Body of pancreas (tissue), 4 donors: ENCODE measurements around the gene AZIN2. TPM values are rescaled to one million over a fixed set of nuclear protein-coding genes. Genes with fewer than 3 reads are reported as not detected.

Source experiments
- ATAC-seq: fragments of 150-250 bp; one replicate; pipeline ENCODE4 v1.9.1; 2016
- DNase-seq, 4 donors: peaks; one replicate each; pipeline ENCODE4 v3.0.0-alpha.2; 2019
- H3K27ac ChIP-seq, 4 donors: fragments of 200-600 bp; sonication (generic); 1 replicate in 3 of 4; 2 replicates in 1 of 4; pipeline versions ENCODE4 v1.5.1 to v1.6.1; 2016 to 2019; ENCODE audit warnings: mild to moderate bottlenecking in 1 of 4, mixed read lengths in 1 of 4, moderate library complexity in 1 of 4
- H3K27me3 ChIP-seq, 2 donors: fragments of 200-600 bp; sonication (generic); one replicate each; pipeline ENCODE4 v1.6.0; 2016; ENCODE audit warnings: mild to moderate bottlenecking in 1 of 2
- H3K36me3 ChIP-seq, 2 donors: fragments of 200-600 bp; sonication (generic); replicated peaks in 1 of 2; 2 replicates each; pipeline ENCODE4 v1.5.1; 2016; ENCODE audit warnings: low read depth in 2 of 2; ENCODE audit not compliant: insufficient read depth in 1 of 2
- H3K4me1 ChIP-seq: fragments of 200-600 bp; sonication (generic); one replicate; pipeline ENCODE4 v1.6.0; 2016
- H3K4me3 ChIP-seq, 2 donors: fragments of 200-600 bp; sonication (generic); 1 replicate in 1 of 2; 2 replicates in 1 of 2; pipeline ENCODE4 v1.5.1; 2016 to 2019
- H3K9me3 ChIP-seq, 3 donors: fragments of 200-600 bp; sonication (generic); 1 replicate in 2 of 3; 2 replicates in 1 of 3; pipeline ENCODE4 v1.5.1; 2016
- CTCF ChIP-seq, 7 experiments: fragments of 450-650 bp in 4 of 7; fragments of 200-600 bp in 3 of 7; sonication (generic) in 3 of 7; IDR thresholded peaks; one replicate each; pipeline ENCODE4 v1.5.1; 2016 to 2019; ENCODE audit warnings: antibody characterized with exemption in 7 of 7
- POLR2A ChIP-seq, 3 donors: fragments of 450-650 bp; IDR thresholded peaks; one replicate each; pipeline ENCODE4 v1.6.1; 2016; ENCODE audit warnings: antibody characterized with exemption in 3 of 3, mild to moderate bottlenecking in 2 of 3
- WGBS, 2 donors: methylation state at CpG; one replicate each; pipeline ENCODE4 v1.1.5; 2017; 5-methylcytosine and 5-hydroxymethylcytosine counted together
- intact Hi-C: fragments of 100-400 bp; cut with DNase I; formaldehyde crosslinking; loops from one replicate; pipeline ENCODE4 v1.15.1; 2023
- total RNA-seq, 2 donors: library from RNA; depleted of rRNA; stranded (reverse); fragments of >200 nt; gene quantifications; one replicate each; pipeline ENCODE4 v1.1.0, GENCODE V29; 2016

Gene AZIN2
- total RNA-seq, 2 donors from 2014 or later = 1.0 to 1.6 TPM

GRCh38 chr1:33165209-33165608 is 84.3 kb downstream of the AZIN2 start:
- ATAC-seq = no peak
- DNase-seq = peak in 1 of 4 donors; percentile 45
- WGBS, 2 donors = 57 to 90% methylated on average over 20 to 21 of the region's 21 CpGs
- intact Hi-C loops = no loop called here
- no peaks in the 10 kb centered on the region for H3K4me1 ChIP-seq
- no peak overlapping the region for H3K4me3 ChIP-seq
- no peaks in the 10 kb centered on the region for H3K36me3 ChIP-seq
- no peak overlapping the region for H3K27ac ChIP-seq
- H3K9me3 ChIP-seq = no peaks in the 10 kb centered on the region
- TF ChIP-seq CTCF (IDR thresholded peaks at IDR 0.05) = no peak
- no peak for TF ChIP-seq POLR2A (IDR thresholded peaks at IDR 0.05)
- H3K27me3 ChIP-seq = no peaks in the 10 kb centered on the region

DNA sequence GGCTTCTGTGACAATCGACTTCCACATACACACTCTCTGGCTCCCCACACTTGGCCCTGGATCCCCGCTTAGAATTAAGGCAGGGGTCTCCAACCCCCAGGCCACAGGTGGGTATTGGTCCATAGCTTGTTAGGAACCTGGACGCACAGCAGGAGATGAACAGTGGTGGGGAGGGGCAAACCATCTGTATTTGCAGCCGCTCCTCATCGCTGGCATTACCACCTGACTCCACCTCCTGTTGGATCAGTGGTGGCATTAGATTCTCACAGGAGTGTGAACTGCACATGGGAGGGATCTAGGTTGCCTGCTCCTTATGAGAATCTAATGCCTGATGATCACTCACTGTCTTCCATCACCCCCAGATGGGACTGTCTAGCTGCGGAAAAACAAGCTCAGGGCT is 84.9 kb downstream of the AZIN2 start:
- H3K9me3 ChIP-seq = no peaks in the 10 kb centered on the region
- no peak overlapping the region for H3K4me3 ChIP-seq
- DNase-seq = no peak
- no peaks in the 10 kb centered on the region for H3K4me1 ChIP-seq
- no peak overlapping the region for H3K27ac ChIP-seq
- ATAC-seq = no peak
- no peaks in the 10 kb centered on the region for H3K36me3 ChIP-seq
- intact Hi-C loops = no loop called here
- WGBS, 2 donors = 92 to 94% methylated on average over 6 of the region's 6 CpGs
- TF ChIP-seq POLR2A (IDR thresholded peaks at IDR 0.05) (no peak), CTCF (IDR thresholded peaks at IDR 0.05) (no peak)
- no peaks in the 10 kb centered on the region for H3K27me3 ChIP-seq

GRCh38 chr1:33167650-33168447 is 86.9 kb downstream of the AZIN2 start:
- ATAC-seq (no peak), DNase-seq (no peak)
- Histone ChIP-seq H3K36me3 (no peaks in the 10 kb centered on the region), H3K4me3 (no peak overlapping the region), H3K4me1 (no peaks in the 10 kb centered on the region), H3K27ac (no peak overlapping the region), H3K9me3 (no peaks in the 10 kb centered on the region), H3K27me3 (no peaks in the 10 kb centered on the region)
- 95 to 96% methylated on average over 4 of the region's 4 CpGs for WGBS, 2 donors
- TF ChIP-seq CTCF (IDR thresholded peaks at IDR 0.05) (no peak), POLR2A (IDR thresholded peaks at IDR 0.05) (no peak)
- intact Hi-C loops = no loop called here

DNA sequence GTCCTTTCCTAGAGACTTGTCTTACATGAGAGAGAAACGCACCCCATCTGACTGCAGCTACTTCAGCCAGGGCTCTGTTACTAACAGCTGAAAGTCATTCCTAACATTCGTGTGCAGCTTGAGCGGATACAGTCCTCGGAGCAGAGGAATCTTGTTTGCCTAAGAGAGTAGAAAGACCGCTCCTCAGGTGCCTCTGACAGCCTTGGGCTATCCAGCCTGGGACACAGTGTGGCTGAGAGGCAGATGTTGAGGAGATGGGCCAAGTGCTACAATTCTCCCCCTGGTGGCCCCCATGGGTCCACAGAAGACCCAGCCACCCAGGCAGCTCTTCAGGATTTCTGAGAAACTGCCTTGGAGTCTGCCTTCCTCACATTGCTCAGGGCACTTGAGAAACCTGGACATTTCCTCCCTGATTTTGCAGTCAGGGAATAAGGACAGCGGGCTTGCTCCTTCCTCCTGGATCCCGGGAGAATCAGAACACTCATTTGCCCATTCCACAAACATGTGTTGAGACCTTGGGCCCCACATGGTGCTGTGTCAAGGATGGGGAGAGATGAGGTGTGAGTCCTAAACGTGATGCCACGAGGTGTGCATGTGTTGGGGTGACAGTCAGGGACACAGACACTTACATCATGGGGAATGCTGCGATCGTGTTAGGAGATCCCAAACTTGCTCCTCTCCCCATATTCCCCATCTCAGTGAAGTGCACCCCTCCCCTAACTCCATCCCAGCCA is 87.8 kb downstream of the AZIN2 start:
- WGBS, 2 donors = 75 to 77% methylated on average over 9 to 11 of the region's 11 CpGs
- no peak overlapping the region for H3K4me3 ChIP-seq
- no peak overlapping the region for H3K27ac ChIP-seq
- DNase-seq (no peak), ATAC-seq (no peak)
- H3K36me3 ChIP-seq = no peaks in the 10 kb centered on the region
- TF ChIP-seq POLR2A (IDR thresholded peaks at IDR 0.05) (no peak), CTCF (IDR thresholded peaks at IDR 0.05) (no peak)
- H3K9me3 ChIP-seq = no peaks in the 10 kb centered on the region
- H3K27me3 ChIP-seq = no peaks in the 10 kb centered on the region
- intact Hi-C loops = no loop called here
- no peaks in the 10 kb centered on the region for H3K4me1 ChIP-seq
